GM18505 (cell line): ENCODE measurements around the gene ADORA2A.

Source experiments
- ATAC-seq: cut with Tn5 transposase; IDR thresholded peaks from one replicate; pipeline ENCODE4 v1.9.1; 2021; ENCODE audit not compliant: unreplicated experiment
- POLR2A ChIP-seq: IDR thresholded peaks from 4 replicates; pipeline ENCODE4 v1.6.1; 2011; ENCODE audit warnings: borderline replicate concordance; ENCODE audit not compliant: insufficient read depth, insufficient read length; ENCODE audit errors: extremely low read depth

Gene ADORA2A

DNA sequence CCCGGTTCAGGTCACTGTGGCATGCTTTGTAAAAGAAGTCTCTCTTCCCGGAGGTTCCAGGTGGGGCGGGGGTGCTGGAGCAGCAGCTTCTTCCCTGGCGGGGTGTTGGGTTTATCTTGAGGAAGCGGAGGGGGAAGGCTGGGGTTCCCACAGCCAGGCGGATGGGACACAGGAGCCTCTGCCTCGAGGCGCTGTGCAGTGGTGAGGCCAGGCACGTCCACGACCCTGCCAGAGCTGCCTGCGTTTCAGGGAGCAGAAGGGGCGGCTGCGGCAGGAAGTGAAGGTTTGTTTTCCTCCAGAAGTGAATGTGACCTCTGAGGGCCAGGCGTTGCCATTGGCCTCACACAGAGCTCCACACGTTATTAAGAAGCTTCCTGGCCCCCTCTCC is 20.1 kb upstream of the ADORA2A start:
- ATAC-seq: no peak
- TF ChIP-seq POLR2A: no peak

GRCh38 chr22:24407884-24408283 is 19.5 kb upstream of the ADORA2A start:
- TF ChIP-seq POLR2A: no peak
- no peak for ATAC-seq

DNA sequence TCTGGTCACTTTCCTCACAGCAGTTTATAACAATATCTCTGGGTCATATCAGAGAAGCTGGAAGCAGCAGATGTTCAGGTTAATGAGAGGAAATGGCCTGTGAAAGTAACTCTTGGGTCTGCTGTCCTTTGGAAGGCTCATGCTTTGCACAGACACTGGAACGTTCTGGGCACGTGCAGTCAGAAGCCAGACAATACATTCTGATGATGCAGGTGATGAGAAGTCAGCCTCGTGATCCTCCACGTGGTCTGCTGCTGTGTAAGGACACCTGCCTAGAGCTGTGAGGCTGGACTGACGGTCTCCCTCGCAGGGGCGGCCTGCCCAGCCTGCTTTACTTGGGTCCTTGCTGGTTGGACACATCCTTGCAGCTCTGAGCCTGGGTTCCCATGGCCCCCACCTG is 18.8 kb upstream of the ADORA2A start:
- no peak for ATAC-seq
- no peak for TF ChIP-seq POLR2A

- ATAC-seq: no peak
- TF ChIP-seq POLR2A: no peak
Observed at GRCh38 chr22:24409707-24410106, 17.7 kb upstream of the ADORA2A start.

- ATAC-seq: no peak
- TF ChIP-seq POLR2A: no peak
Observed at GRCh38 chr22:24410110-24410856, 17.1 kb upstream of the ADORA2A start.

GRCh38 chr22:24411256-24412004 is 16.0 kb upstream of the ADORA2A start:
- no peak for ATAC-seq
- no peak for TF ChIP-seq POLR2A

DNA sequence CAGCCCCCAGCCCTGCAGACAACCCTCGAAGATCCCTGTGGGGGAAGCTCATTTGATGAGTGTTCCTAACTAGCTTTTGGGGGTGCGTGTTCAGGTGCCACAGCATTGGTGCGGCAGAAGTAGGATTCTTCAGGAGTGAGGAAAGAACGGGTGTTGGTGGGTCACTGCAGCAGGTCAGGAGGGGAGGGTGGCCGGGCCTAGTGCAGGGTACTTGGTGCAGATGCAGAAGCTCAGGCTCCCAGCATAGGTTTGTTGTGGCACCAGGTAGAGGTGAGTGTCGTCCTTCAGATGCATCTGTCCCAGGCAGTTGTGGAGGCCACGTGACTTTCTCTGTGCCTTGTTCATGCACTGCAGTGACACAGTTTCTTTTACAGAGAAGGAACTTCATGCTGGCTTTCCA is 15.1 kb upstream of the ADORA2A start:
- TF ChIP-seq POLR2A: no peak
- ATAC-seq: no peak

GRCh38 chr22:24413271-24413670 is 14.1 kb upstream of the ADORA2A start:
- TF ChIP-seq POLR2A: no peak

DNA sequence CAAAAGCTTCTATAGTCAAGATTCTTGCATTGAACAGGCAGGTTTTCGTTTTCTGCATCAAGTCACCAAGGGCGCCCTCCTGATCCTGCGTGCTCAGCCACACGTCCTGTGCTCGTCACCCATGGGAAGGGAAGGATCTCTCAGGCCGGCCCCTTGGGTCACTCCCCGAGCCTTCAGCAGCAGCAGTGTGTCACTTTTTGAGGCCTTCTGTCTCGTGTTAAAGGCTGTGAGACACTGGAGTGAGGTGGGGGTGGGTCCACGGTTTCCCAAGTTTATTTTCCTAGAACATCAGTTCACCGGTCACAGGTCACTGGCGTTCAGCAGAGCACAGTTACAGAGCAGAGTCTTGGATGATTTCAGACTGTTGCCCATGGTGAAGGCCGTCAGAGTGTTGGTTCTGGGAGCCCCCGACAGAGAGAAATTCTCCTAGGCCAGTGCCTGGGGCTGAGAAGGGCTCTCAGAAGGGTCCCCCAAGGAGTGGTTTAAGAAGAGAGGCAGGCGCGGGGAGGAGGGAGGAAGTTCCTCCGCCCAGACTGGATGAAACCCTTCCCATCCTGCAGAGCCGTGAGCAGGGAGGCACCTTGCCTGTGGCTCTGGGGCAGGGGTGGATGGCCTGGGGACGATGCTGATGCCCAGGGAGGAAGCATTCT is 13.5 kb upstream of the ADORA2A start:
- TF ChIP-seq POLR2A: no peak
- no peak for ATAC-seq

More at GRCh38 chr22:24413271-24413670, 14.1 kb upstream of the ADORA2A start:
- ATAC-seq: no peak

- no peak for ATAC-seq
- no peak for TF ChIP-seq POLR2A
Observed at GRCh38 chr22:24414523-24414922, 12.9 kb upstream of the ADORA2A start.

- TF ChIP-seq POLR2A: no peak
- ATAC-seq: no peak
Observed at GRCh38 chr22:24414984-24415945, 12.1 kb upstream of the ADORA2A start.

DNA sequence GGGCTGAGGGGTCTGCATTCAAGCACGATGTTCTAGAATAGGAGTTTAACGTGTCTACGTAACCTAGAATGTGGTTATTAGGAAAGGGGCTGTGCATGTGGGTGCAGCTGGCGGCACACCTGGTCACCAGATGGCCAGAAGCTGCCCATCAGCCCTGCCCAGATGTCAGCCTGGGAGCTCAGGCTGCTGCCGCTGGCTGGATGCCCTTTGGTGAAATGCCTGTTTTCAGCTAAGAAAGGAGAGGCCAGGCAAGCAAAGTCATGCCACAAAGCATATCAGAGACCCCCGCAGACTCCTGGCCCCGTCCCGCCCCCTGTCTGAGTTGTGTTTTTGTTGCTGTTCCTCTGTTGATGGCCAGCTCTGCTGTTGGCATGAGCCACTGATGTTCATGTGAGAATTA is 11.3 kb upstream of the ADORA2A start:
- no peak for TF ChIP-seq POLR2A
- no peak for ATAC-seq

DNA sequence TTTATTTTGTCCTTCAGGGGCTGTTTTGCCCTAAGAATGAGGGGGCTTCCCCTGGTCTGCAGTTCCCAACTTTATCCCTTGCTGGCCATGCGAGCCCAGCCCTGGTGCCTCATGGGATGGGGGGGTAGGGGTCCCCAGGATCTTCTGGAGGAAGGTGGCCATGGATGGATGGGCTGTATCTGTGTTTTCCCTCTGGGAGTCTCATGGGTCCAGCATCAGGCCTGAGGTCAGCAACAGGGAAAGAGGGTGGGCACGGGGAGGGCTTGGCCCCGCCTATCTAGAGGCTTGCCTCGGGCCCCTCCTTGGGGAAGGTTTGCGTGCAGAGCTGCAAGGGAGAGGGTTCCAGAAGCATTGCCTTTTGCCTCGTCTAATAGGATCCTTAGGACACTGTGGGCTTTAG is 10.8 kb upstream of the ADORA2A start:
- TF ChIP-seq POLR2A: no peak
- ATAC-seq: no peak
